GM23338 (cell line): ENCODE data around the gene PPP2R5A. TPM values are rescaled to one million over a fixed set of nuclear protein-coding genes. Genes with fewer than 3 reads are reported as not detected.

ENCODE experiments used
- ATAC-seq: fragments of 200-7000 bp; cut with Tn5 transposase; 3 replicates; pipeline ENCODE4 v1.9.1; 2020
- DNase-seq: peaks from one replicate; pipeline ENCODE4 v3.0.0-alpha.2; 2015; ENCODE audit warnings: low spot score
- H2AFZ ChIP-seq: fragments of 200-600 bp; sonication (generic); 2 replicates; pipeline ENCODE4 v1.8.0; 2016; ENCODE audit warnings: antibody characterized with exemption, mild to moderate bottlenecking, moderate library complexity
- H3F3A ChIP-seq: fragments of 200-600 bp; sonication (generic); replicated peaks from 2 replicates; pipeline ENCODE4 v1.8.0; 2017; ENCODE audit warnings: antibody characterized with exemption, mixed run types, low read depth
- H3K27ac ChIP-seq: fragments of 200-600 bp; sonication (generic); 2 replicates; pipeline ENCODE4 v1.6.1; 2016; ENCODE audit warnings: low read depth
- H3K27me3 ChIP-seq: fragments of 200-600 bp; sonication (generic); 2 replicates; pipeline ENCODE4 v1.8.0; 2016; ENCODE audit warnings: mild to moderate bottlenecking, mixed run types, moderate library complexity; ENCODE audit not compliant: insufficient read depth
- H3K36me3 ChIP-seq: fragments of 200-600 bp; sonication (generic); 2 replicates; pipeline ENCODE4 v1.8.0; 2016; ENCODE audit warnings: mild to moderate bottlenecking; ENCODE audit not compliant: insufficient read depth
- H3K4me1 ChIP-seq: fragments of 200-600 bp; sonication (generic); 2 replicates; pipeline ENCODE4 v1.8.0; 2016; ENCODE audit warnings: mild to moderate bottlenecking, moderate library complexity; ENCODE audit not compliant: insufficient read depth
- H3K4me2 ChIP-seq: fragments of 200-600 bp; sonication (generic); 2 replicates; pipeline ENCODE4 v1.7.1; 2017; ENCODE audit warnings: mixed run types
- H3K4me3 ChIP-seq: fragments of 200-600 bp; sonication (generic); 2 replicates; pipeline ENCODE4 v1.6.1; 2016; ENCODE audit warnings: mixed run types
- H3K79me2 ChIP-seq: fragments of 200-600 bp; sonication (generic); replicated peaks from 2 replicates; pipeline ENCODE4 v1.8.0; 2017; ENCODE audit warnings: mild to moderate bottlenecking; ENCODE audit not compliant: insufficient read depth
- H3K9me2 ChIP-seq: fragments of 200-600 bp; sonication (generic); 2 replicates; pipeline ENCODE4 v1.8.0; 2017; ENCODE audit not compliant: insufficient read depth
- H4K20me1 ChIP-seq: fragments of 200-600 bp; sonication (generic); replicated peaks from 2 replicates; pipeline ENCODE4 v1.8.0; 2017; ENCODE audit warnings: mild to moderate bottlenecking; ENCODE audit not compliant: insufficient read depth
- H3K27ac Mint-ChIP-seq: 2 replicates; pipeline ENCODE4 v1.8.0; 2020; ENCODE audit warnings: inconsistent platforms, mild to moderate bottlenecking, moderate library complexity, mixed read lengths
- H3K27me3 Mint-ChIP-seq: 3 replicates; pipeline ENCODE4 v1.8.0; 2022; ENCODE audit warnings: low read depth, mild to moderate bottlenecking, moderate library complexity, mixed read lengths, inconsistent platforms; ENCODE audit not compliant: insufficient read depth, poor library complexity
- H3K36me3 Mint-ChIP-seq: 3 replicates; pipeline ENCODE4 v1.8.0; 2021; ENCODE audit warnings: low read depth, mild to moderate bottlenecking, inconsistent platforms, moderate library complexity, mixed read lengths
- H3K4me1 Mint-ChIP-seq: 3 replicates; pipeline ENCODE4 v1.8.0; 2020; ENCODE audit warnings: mild to moderate bottlenecking, inconsistent platforms, mixed read lengths
- H3K4me3 Mint-ChIP-seq: 3 replicates; pipeline ENCODE4 v1.8.0; 2021; ENCODE audit warnings: moderate library complexity, mild to moderate bottlenecking, inconsistent platforms, mixed read lengths
- H3K9me3 Mint-ChIP-seq: 3 replicates; pipeline ENCODE4 v1.8.0; 2020; ENCODE audit warnings: moderate library complexity, mild to moderate bottlenecking, inconsistent platforms, mixed read lengths
- CREB1 ChIP-seq: fragments of 250-450 bp; sonication (Bioruptor Pico); IDR thresholded peaks from 2 replicates; pipeline ENCODE4 v1.5.0; 2020; ENCODE audit warnings: low read depth, mild to moderate bottlenecking, moderate library complexity
- EZH2 ChIP-seq: fragments of 200-600 bp; sonication (generic); IDR thresholded peaks from one replicate; pipeline ENCODE4 v1.8.0; 2017; ENCODE audit warnings: antibody characterized with exemption, mild to moderate bottlenecking, low read depth; ENCODE audit not compliant: unreplicated experiment
- JUNB ChIP-seq: IDR thresholded peaks from one replicate; pipeline ENCODE4 v1.6.1; 2016; ENCODE audit warnings: antibody characterized with exemption; ENCODE audit not compliant: unreplicated experiment
- NANOG ChIP-seq: IDR thresholded peaks from 2 replicates; pipeline ENCODE4 v1.6.1; 2016; ENCODE audit warnings: antibody characterized with exemption, borderline replicate concordance
- POLR2AphosphoS5 ChIP-seq: IDR thresholded peaks from 2 replicates; pipeline ENCODE4 v1.6.1; 2016; ENCODE audit warnings: antibody characterized with exemption, low read depth
- ZNF331 ChIP-seq: fragments of 250-450 bp; sonication (Bioruptor Pico); IDR thresholded peaks from 2 replicates; pipeline ENCODE4 v1.5.0; 2020; ENCODE audit warnings: low read depth, mild to moderate bottlenecking, moderate library complexity
- polyA plus RNA-seq: library from polyadenylated mRNA; unstranded; fragments of >200 nt; fragmentation: Nextera tagmentation; extraction: Ambion mirVana; gene quantifications from 2 replicates; pipeline ENCODE4 v1.2.1, GENCODE V29; 2016
- total RNA-seq: library from RNA; depleted of rRNA; stranded (reverse); fragments of >200 nt; shearing (Covaris generic); gene quantifications from 2 replicates; pipeline ENCODE4 v1.2.3, GENCODE V29; 2014
- TF ChIP-seq, protein P1 (sequence below): fragments of 250-450 bp; sonication (Bioruptor Pico); IDR thresholded peaks from 2 replicates; pipeline ENCODE4 v1.5.0; 2020; ENCODE audit warnings: mild to moderate bottlenecking, moderate library complexity
- TF ChIP-seq, protein P2 (sequence below), 2 experiments: fragments of 200-600 bp in 1 of 2; sonication (generic) in 1 of 2; conservative IDR thresholded peaks; 2 replicates each; pipeline versions ENCODE4 v1.5.1 to v1.6.1; 2016 to 2017; ENCODE audit warnings: antibody characterized with exemption in 2 of 2, low read depth in 2 of 2, mild to moderate bottlenecking in 2 of 2, moderate library complexity in 1 of 2
- TF ChIP-seq, protein P3 (sequence below): IDR thresholded peaks from 2 replicates; pipeline ENCODE4 v1.6.1; 2016; ENCODE audit warnings: antibody characterized with exemption

PPP2R5A gene
- total and polyA plus RNA-seq, 2 experiments from 2014 or later: 16.2 to 43.5 TPM

DNA sequence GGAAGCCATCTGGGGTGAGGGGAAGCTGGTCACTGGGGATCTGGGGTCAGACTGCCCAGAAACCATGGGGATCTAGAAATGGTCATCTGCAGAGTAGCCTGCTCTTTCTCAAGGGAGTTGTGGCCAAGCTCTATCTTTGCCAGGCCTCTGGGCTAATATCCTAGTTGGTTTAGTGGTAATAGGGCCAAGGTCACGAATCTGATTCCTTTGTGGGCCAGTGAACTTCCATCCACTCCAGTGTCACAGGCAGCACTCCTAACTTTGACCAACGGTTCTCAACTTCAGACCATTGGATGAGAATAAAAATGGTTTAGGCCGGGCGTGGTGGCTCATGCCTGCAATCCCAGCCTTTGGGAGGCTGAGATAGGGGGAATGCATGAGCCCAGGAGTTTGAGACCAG is 28.1 kb upstream of the PPP2R5A start (continued):
- TF ChIP-seq, protein P1, sequence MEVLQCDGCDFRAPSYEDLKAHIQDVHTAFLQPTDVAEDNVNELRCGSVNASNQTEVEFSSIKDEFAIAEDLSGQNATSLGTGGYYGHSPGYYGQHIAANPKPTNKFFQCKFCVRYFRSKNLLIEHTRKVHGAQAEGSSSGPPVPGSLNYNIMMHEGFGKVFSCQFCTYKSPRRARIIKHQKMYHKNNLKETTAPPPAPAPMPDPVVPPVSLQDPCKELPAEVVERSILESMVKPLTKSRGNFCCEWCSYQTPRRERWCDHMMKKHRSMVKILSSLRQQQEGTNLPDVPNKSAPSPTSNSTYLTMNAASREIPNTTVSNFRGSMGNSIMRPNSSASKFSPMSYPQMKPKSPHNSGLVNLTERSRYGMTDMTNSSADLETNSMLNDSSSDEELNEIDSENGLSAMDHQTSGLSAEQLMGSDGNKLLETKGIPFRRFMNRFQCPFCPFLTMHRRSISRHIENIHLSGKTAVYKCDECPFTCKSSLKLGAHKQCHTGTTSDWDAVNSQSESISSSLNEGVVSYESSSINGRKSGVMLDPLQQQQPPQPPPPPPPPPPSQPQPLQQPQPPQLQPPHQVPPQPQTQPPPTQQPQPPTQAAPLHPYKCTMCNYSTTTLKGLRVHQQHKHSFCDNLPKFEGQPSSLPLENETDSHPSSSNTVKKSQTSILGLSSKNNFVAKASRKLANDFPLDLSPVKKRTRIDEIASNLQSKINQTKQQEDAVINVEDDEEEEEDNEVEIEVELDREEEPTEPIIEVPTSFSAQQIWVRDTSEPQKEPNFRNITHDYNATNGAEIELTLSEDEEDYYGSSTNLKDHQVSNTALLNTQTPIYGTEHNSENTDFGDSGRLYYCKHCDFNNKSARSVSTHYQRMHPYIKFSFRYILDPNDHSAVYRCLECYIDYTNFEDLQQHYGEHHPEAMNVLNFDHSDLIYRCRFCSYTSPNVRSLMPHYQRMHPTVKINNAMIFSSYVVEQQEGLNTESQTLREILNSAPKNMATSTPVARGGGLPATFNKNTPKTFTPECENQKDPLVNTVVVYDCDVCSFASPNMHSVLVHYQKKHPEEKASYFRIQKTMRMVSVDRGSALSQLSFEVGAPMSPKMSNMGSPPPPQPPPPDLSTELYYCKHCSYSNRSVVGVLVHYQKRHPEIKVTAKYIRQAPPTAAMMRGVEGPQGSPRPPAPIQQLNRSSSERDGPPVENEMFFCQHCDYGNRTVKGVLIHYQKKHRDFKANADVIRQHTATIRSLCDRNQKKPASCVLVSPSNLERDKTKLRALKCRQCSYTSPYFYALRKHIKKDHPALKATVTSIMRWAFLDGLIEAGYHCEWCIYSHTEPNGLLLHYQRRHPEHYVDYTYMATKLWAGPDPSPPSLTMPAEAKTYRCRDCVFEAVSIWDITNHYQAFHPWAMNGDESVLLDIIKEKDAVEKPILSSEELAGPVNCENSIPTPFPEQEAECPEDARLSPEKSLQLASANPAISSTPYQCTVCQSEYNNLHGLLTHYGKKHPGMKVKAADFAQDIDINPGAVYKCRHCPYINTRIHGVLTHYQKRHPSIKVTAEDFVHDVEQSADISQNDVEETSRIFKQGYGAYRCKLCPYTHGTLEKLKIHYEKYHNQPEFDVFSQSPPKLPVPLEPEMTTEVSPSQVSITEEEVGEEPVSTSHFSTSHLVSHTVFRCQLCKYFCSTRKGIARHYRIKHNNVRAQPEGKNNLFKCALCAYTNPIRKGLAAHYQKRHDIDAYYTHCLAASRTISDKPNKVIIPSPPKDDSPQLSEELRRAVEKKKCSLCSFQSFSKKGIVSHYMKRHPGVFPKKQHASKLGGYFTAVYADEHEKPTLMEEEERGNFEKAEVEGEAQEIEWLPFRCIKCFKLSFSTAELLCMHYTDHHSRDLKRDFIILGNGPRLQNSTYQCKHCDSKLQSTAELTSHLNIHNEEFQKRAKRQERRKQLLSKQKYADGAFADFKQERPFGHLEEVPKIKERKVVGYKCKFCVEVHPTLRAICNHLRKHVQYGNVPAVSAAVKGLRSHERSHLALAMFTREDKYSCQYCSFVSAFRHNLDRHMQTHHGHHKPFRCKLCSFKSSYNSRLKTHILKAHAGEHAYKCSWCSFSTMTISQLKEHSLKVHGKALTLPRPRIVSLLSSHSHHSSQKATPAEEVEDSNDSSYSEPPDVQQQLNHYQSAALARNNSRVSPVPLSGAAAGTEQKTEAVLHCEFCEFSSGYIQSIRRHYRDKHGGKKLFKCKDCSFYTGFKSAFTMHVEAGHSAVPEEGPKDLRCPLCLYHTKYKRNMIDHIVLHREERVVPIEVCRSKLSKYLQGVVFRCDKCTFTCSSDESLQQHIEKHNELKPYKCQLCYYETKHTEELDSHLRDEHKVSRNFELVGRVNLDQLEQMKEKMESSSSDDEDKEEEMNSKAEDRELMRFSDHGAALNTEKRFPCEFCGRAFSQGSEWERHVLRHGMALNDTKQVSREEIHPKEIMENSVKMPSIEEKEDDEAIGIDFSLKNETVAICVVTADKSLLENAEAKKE: no peak
- TF ChIP-seq CREB1 (CRISPR knock-in tag) (no peak), ZNF331 (CRISPR knock-in tag) (no peak), NANOG (no peak), POLR2AphosphoS5 (no peak)
- TF ChIP-seq, protein P2, sequence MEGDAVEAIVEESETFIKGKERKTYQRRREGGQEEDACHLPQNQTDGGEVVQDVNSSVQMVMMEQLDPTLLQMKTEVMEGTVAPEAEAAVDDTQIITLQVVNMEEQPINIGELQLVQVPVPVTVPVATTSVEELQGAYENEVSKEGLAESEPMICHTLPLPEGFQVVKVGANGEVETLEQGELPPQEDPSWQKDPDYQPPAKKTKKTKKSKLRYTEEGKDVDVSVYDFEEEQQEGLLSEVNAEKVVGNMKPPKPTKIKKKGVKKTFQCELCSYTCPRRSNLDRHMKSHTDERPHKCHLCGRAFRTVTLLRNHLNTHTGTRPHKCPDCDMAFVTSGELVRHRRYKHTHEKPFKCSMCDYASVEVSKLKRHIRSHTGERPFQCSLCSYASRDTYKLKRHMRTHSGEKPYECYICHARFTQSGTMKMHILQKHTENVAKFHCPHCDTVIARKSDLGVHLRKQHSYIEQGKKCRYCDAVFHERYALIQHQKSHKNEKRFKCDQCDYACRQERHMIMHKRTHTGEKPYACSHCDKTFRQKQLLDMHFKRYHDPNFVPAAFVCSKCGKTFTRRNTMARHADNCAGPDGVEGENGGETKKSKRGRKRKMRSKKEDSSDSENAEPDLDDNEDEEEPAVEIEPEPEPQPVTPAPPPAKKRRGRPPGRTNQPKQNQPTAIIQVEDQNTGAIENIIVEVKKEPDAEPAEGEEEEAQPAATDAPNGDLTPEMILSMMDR (conservative IDR thresholded peaks at IDR 0.05; ENCODE audit: low read depth in 2 of 2): no peak

DNA sequence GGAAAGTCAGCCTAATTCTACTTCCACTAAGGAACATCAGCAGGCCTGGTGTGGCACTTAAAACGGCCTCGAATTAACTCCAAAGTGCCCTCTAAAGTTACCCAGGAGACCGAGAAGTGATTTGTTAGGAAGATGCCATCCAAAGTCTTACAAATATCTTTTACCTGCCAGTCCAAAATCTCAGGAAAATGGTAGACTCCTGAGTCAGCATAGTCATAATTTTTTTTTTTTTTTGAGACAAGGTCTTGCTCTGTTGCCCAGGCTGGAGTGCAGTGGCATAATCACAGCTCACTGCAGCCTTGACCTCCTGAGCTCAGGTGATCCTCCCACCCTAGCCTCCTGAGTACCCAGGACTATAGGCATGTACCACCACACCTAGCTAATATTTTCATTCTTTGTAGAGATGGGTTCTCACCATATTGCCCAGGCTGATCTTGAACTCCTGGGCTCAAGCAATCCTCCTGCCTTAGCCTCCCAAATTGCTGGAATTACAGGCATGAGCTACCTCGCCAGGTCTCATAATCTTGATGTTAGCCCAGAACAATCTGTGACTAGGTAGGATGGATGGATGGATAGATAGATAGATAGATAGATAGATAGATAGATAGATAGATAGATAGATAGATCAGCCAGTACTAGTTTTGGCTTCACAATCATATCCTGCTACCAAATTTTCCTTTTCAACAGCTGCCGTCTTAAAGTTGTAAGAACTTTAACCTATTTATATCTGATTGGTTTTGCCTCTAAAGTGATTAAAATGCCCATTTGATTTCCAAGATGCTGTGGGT is 25.3 kb upstream of the PPP2R5A start:
- H3K27ac Mint-ChIP-seq: 0 out of 2 replicates have a peak overlapping the region, but pooled peaks have one; percentile 24
- no peaks in the 10 kb centered on the region for H3K27me3 Mint-ChIP-seq
- no peak overlapping the region for H3K27ac ChIP-seq
- H3K4me3 Mint-ChIP-seq: no peak overlapping the region
- H3K36me3 Mint-ChIP-seq: no peaks in the 10 kb centered on the region
- H3K27me3 ChIP-seq: no peaks in the 10 kb centered on the region
- peaks cover 19% of the 10 kb centered on the region for H3K4me1 Mint-ChIP-seq
- no peaks in the 10 kb centered on the region; the same call in 1 of the 2 replicates for H3K9me2 ChIP-seq
- no peaks in the 10 kb centered on the region for H3K79me2 ChIP-seq
- no peaks in the 10 kb centered on the region for H4K20me1 ChIP-seq
- peaks cover 10% of the 10 kb centered on the region; the same call in 1 of the 2 replicates for H3K4me1 ChIP-seq
- no peak overlapping the region for H2AFZ ChIP-seq
- H3K4me3 ChIP-seq: no peak overlapping the region
- ATAC-seq (no peak), DNase-seq (no peak)
- H3K9me3 Mint-ChIP-seq: no peaks in the 10 kb centered on the region; the same call in 2 of the 3 replicates
- H3K4me2 ChIP-seq: no peak overlapping the region
- no peaks in the 10 kb centered on the region for H3F3A ChIP-seq
- no peaks in the 10 kb centered on the region for H3K36me3 ChIP-seq
- TF ChIP-seq JUNB: no peak
- no peak for TF ChIP-seq EZH2
- TF ChIP-seq, protein P2 (conservative IDR thresholded peaks at IDR 0.05; ENCODE audit: low read depth in 2 of 2): no peak
- no peak for TF ChIP-seq ZNF331 (CRISPR knock-in tag)
- no peak for TF ChIP-seq POLR2AphosphoS5
- TF ChIP-seq, protein P3, sequence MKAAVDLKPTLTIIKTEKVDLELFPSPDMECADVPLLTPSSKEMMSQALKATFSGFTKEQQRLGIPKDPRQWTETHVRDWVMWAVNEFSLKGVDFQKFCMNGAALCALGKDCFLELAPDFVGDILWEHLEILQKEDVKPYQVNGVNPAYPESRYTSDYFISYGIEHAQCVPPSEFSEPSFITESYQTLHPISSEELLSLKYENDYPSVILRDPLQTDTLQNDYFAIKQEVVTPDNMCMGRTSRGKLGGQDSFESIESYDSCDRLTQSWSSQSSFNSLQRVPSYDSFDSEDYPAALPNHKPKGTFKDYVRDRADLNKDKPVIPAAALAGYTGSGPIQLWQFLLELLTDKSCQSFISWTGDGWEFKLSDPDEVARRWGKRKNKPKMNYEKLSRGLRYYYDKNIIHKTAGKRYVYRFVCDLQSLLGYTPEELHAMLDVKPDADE: no peak
